Suprapubic skin (tissue), 4 donors: ENCODE measurements around the gene GCSAML. TPM values are rescaled to one million over a fixed set of nuclear protein-coding genes. Genes with fewer than 3 reads are reported as not detected.
"Not testable (repeated sequence)": the region's sequence is repeated elsewhere in the genome, so short reads cannot be mapped to it uniquely, and the experiment has no call there.

Experiments
- DNase-seq, 2 donors: peaks; one replicate each; pipeline ENCODE4 v3.0.0-alpha.2; 2019; ENCODE audit warnings: low spot score in 2 of 2
- H3K27ac ChIP-seq: fragments of 200-600 bp; sonication (generic); one replicate; pipeline ENCODE4 v1.5.1; 2019
- H3K27me3 ChIP-seq: fragments of 200-600 bp; sonication (generic); one replicate; pipeline ENCODE4 v1.5.1; 2019
- H3K36me3 ChIP-seq: fragments of 200-600 bp; sonication (generic); one replicate; pipeline ENCODE4 v1.5.1; 2019
- H3K4me1 ChIP-seq: fragments of 200-600 bp; sonication (generic); one replicate; pipeline ENCODE4 v1.5.1; 2019
- H3K4me3 ChIP-seq: fragments of 200-600 bp; sonication (generic); one replicate; pipeline ENCODE4 v1.5.1; 2019; ENCODE audit warnings: mild to moderate bottlenecking
- H3K9me3 ChIP-seq: fragments of 200-600 bp; sonication (generic); one replicate; pipeline ENCODE4 v1.5.1; 2019
- CTCF ChIP-seq, 2 donors: fragments of 200-600 bp in 1 of 2; fragments of 450-650 bp in 1 of 2; sonication (generic) in 1 of 2; IDR thresholded peaks; one replicate each; pipeline ENCODE4 v1.5.1; 2016 to 2019; ENCODE audit warnings: antibody characterized with exemption in 2 of 2, mild to moderate bottlenecking in 1 of 2, moderate library complexity in 1 of 2
- EP300 ChIP-seq: sonication (generic); formaldehyde crosslinking; IDR thresholded peaks from one replicate; pipeline ENCODE4 v1.6.1; 2017; ENCODE audit warnings: antibody characterized with exemption
- POLR2A ChIP-seq, 2 donors: fragments of 450-650 bp; IDR thresholded peaks; one replicate each; pipeline ENCODE4 v1.6.1; 2017; ENCODE audit warnings: antibody characterized with exemption in 2 of 2, mild to moderate bottlenecking in 2 of 2, moderate library complexity in 2 of 2
- POLR2AphosphoS5 ChIP-seq, 3 donors: sonication (generic); formaldehyde crosslinking; IDR thresholded peaks; one replicate each; pipeline ENCODE4 v1.6.1; 2017; ENCODE audit warnings: antibody characterized with exemption in 3 of 3
- WGBS: methylation state at CpG from one replicate; pipeline ENCODE4 v1.1.5; 2018; 5-methylcytosine and 5-hydroxymethylcytosine counted together
- total RNA-seq, 4 donors: library from RNA; depleted of rRNA; stranded (reverse); fragments of >200 nt; gene quantifications; one replicate each; pipeline ENCODE4 v1.1.0, GENCODE V29; 2016

Gene GCSAML
- not detected for total RNA-seq

- no peaks in the 10 kb centered on the region for H3K27me3 ChIP-seq
- H3K36me3 ChIP-seq = no peaks in the 10 kb centered on the region
- no peak within 1 kb of the TSS for H3K4me3 ChIP-seq
- H3K9me3 ChIP-seq = no peaks in the 10 kb centered on the region
- H3K4me1 ChIP-seq = no peaks in the 10 kb centered on the region
- H3K27ac ChIP-seq = no peak within 1 kb of the TSS
- DNase-seq = no peak
- no peak for TF ChIP-seq POLR2AphosphoS5 (IDR thresholded peaks at IDR 0.05)
- no peak for TF ChIP-seq EP300
- no peak for TF ChIP-seq CTCF (IDR thresholded peaks at IDR 0.05)
- no peak for TF ChIP-seq POLR2A (IDR thresholded peaks at IDR 0.05)
- 79% methylated on average over 13 of the region's 13 CpGs for WGBS
Measured at GRCh38 chr1:247548769-247549182, at the start of gene GCSAML. Gene GCSAML, plus strand, starts transcription at chr1:247549134. Its CDS starts 58 bp downstream, at chr1:247549192.

- Histone ChIP-seq H3K9me3 (no peaks in the 10 kb centered on the region), H3K4me1 (no peaks in the 10 kb centered on the region), H3K36me3 (no peaks in the 10 kb centered on the region), H3K4me3 (no peak overlapping the region), H3K27me3 (no peaks in the 10 kb centered on the region), H3K27ac (no peak overlapping the region)
- TF ChIP-seq POLR2A (IDR thresholded peaks at IDR 0.05) (no peak), POLR2AphosphoS5 (IDR thresholded peaks at IDR 0.05) (no peak), EP300 (no peak), CTCF (IDR thresholded peaks at IDR 0.05) (no peak)
- no peak for DNase-seq
- WGBS = 74% methylated on average over 3 of the region's 3 CpGs
Measured at GRCh38 chr1:247500865-247501264, 48.1 kb upstream of the GCSAML start.

- no peaks in the 10 kb centered on the region for H3K27me3 ChIP-seq
- WGBS = 37% methylated on average over 3 of the region's 3 CpGs
Measured at GRCh38 chr1:247506831-247507230, 42.1 kb upstream of the GCSAML start.

DNA sequence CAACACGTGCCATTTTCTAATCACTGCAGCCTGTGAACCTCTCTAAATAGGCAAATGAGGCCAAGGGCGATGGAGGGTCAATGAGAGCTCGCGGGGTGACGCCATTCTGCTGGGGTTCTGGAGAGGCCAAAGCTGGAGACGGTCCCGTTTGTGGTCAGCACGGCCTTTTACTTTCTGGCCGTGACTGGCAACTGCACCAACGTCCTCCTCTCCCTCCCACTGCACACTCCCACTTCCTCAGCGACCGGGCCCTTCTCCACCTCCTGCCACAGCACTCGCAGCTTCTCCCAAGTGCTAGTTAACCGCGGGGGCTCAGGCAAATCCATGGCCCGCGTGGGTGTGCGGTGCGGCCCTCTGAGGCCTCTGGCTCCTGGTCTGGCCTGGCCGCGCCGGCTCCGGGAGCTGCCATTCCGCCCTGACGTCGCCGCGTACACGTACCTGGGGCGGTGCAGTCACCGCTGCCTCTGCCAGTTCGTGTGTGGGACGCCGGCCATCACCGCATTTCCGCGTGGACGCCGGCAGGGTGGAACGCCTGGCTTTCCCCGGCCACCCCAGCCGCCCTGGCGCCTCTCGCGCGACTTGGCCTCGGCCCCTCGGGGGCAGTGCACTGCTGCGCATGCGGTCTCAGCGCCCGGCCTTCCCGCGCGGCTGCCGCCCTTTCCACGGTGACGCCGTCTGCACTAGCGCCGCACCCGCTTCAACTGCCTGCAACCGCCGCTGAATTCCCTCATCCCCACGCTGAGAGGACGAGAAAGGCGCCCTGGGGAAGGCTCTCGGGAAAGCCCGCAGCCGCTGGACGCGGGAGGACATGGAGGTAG is 30.9 kb upstream of the GCSAML start:
- WGBS = 73% methylated on average over 44 of the region's 72 CpGs
- H3K27me3 ChIP-seq = no peaks in the 10 kb centered on the region
- H3K4me3 ChIP-seq = no peak overlapping the region
- no peaks in the 10 kb centered on the region for H3K4me1 ChIP-seq
- TF ChIP-seq POLR2A (IDR thresholded peaks at IDR 0.05) (no peak), POLR2AphosphoS5 (IDR thresholded peaks at IDR 0.05) (no peak), EP300 (no peak), CTCF (IDR thresholded peaks at IDR 0.05) (no peak)
- no peaks in the 10 kb centered on the region for H3K36me3 ChIP-seq
- no peak overlapping the region for H3K27ac ChIP-seq
- no peaks in the 10 kb centered on the region for H3K9me3 ChIP-seq
- no peak for DNase-seq

More at GRCh38 chr1:247506831-247507230, 42.1 kb upstream of the GCSAML start:
- Histone ChIP-seq H3K27ac (no peak overlapping the region), H3K4me1 (no peaks in the 10 kb centered on the region), H3K9me3 (no peaks in the 10 kb centered on the region), H3K36me3 (no peaks in the 10 kb centered on the region), H3K4me3 (no peak overlapping the region)
- no peak for DNase-seq
- no peak for TF ChIP-seq EP300
- TF ChIP-seq POLR2A (IDR thresholded peaks at IDR 0.05) = no peak
- no peak for TF ChIP-seq POLR2AphosphoS5 (IDR thresholded peaks at IDR 0.05)
- TF ChIP-seq CTCF (IDR thresholded peaks at IDR 0.05) = no peak

- no peaks in the 10 kb centered on the region for H3K36me3 ChIP-seq
- no peak for TF ChIP-seq POLR2A (IDR thresholded peaks at IDR 0.05)
- TF ChIP-seq EP300 = no peak
- no peak for TF ChIP-seq POLR2AphosphoS5 (IDR thresholded peaks at IDR 0.05)
- no peak for TF ChIP-seq CTCF (IDR thresholded peaks at IDR 0.05)
- no peaks in the 10 kb centered on the region for H3K4me1 ChIP-seq
- DNase-seq = no peak
- H3K27ac ChIP-seq = no peak overlapping the region
- H3K4me3 ChIP-seq = no peak overlapping the region
- 81% methylated on average over 18 of the region's 19 CpGs for WGBS
- no peaks in the 10 kb centered on the region for H3K9me3 ChIP-seq
- no peaks in the 10 kb centered on the region for H3K27me3 ChIP-seq
Measured at GRCh38 chr1:247518613-247518891, 30.4 kb upstream of the GCSAML start.

DNA sequence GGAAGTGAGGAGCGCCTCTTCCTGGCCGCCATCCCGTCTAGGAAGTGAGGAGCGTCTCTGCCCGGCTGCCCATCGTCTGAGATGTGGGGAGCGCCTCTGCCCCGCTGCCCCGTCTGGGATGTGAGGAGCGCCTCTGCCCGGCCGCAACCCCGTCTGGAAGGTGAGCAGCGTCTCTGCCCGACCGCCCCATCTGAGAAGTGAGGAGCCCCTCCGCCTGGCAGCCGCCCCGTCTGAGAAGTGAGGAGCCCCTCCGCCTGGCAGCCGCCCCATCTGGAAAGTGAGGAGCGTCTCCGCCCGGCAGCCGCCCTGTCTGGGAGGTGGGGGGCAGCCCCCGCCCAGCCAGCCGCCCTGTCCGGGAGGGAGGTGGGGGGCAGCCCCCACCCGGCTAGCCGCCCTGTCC is 27.0 kb upstream of the GCSAML start:
- not testable (repeated sequence) for H3K4me1 ChIP-seq, DNase-seq, H3K9me3 ChIP-seq, H3K27ac ChIP-seq, H3K36me3 ChIP-seq, H3K4me3 ChIP-seq, H3K27me3 ChIP-seq
- WGBS = no CpG with 5 or more reads among the region's 30 CpGs
